KMS-11 (cell line): ENCODE data around the gene SNX33.

Experiments
- H2AFZ ChIP-seq: fragments of 200-600 bp; sonication (generic); 2 replicates; pipeline ENCODE4 v1.6.1; 2016; ENCODE audit warnings: antibody characterized with exemption, mixed run types, low read depth
- H3K27ac ChIP-seq: fragments of 200-600 bp; sonication (generic); 2 replicates; pipeline ENCODE4 v1.6.1; 2016; ENCODE audit warnings: mild to moderate bottlenecking, mixed run types
- H3K27me3 ChIP-seq: fragments of 200-600 bp; sonication (generic); 2 replicates; pipeline ENCODE4 v1.6.1; 2017; ENCODE audit warnings: mild to moderate bottlenecking, low read depth, mixed run types, moderate library complexity; ENCODE audit not compliant: insufficient read depth
- H3K36me3 ChIP-seq: fragments of 200-600 bp; sonication (generic); 2 replicates; pipeline ENCODE4 v1.6.1; 2017; ENCODE audit warnings: mild to moderate bottlenecking, mixed run types; ENCODE audit not compliant: insufficient read depth
- H3K4me1 ChIP-seq: fragments of 200-600 bp; sonication (generic); 2 replicates; pipeline ENCODE4 v1.6.1; 2016; ENCODE audit warnings: mild to moderate bottlenecking, low read depth, mixed run types; ENCODE audit not compliant: poor library complexity, severe bottlenecking
- H3K4me2 ChIP-seq: fragments of 200-600 bp; sonication (generic); 2 replicates; pipeline ENCODE4 v1.7.0; 2016; ENCODE audit warnings: mild to moderate bottlenecking, mixed run types
- H3K4me3 ChIP-seq: fragments of 200-600 bp; sonication (generic); IDR thresholded peaks from 2 replicates; pipeline ENCODE4 v1.6.1; 2017; ENCODE audit warnings: low read depth, low read length, mixed read lengths; ENCODE audit not compliant: insufficient read depth
- H3K79me2 ChIP-seq: fragments of 200-600 bp; sonication (generic); 2 replicates; pipeline ENCODE4 v1.6.1; 2016; ENCODE audit warnings: low read depth, mixed run types; ENCODE audit not compliant: insufficient read depth
- H3K9ac ChIP-seq: fragments of 200-600 bp; sonication (generic); 2 replicates; pipeline ENCODE4 v1.6.1; 2016; ENCODE audit warnings: mild to moderate bottlenecking, mixed run types
- H4K20me1 ChIP-seq: fragments of 200-600 bp; sonication (generic); 2 replicates; pipeline ENCODE4 v1.6.1; 2016; ENCODE audit warnings: mild to moderate bottlenecking, mixed run types; ENCODE audit not compliant: insufficient read depth
- TF ChIP-seq, protein P1 (sequence below): fragments of 200-600 bp; sonication (generic); conservative IDR thresholded peaks from 2 replicates; pipeline ENCODE4 v1.6.1; 2017; ENCODE audit warnings: low read depth, mild to moderate bottlenecking, antibody characterized with exemption, low read length, moderate library complexity, mixed read lengths

SNX33 gene

DNA sequence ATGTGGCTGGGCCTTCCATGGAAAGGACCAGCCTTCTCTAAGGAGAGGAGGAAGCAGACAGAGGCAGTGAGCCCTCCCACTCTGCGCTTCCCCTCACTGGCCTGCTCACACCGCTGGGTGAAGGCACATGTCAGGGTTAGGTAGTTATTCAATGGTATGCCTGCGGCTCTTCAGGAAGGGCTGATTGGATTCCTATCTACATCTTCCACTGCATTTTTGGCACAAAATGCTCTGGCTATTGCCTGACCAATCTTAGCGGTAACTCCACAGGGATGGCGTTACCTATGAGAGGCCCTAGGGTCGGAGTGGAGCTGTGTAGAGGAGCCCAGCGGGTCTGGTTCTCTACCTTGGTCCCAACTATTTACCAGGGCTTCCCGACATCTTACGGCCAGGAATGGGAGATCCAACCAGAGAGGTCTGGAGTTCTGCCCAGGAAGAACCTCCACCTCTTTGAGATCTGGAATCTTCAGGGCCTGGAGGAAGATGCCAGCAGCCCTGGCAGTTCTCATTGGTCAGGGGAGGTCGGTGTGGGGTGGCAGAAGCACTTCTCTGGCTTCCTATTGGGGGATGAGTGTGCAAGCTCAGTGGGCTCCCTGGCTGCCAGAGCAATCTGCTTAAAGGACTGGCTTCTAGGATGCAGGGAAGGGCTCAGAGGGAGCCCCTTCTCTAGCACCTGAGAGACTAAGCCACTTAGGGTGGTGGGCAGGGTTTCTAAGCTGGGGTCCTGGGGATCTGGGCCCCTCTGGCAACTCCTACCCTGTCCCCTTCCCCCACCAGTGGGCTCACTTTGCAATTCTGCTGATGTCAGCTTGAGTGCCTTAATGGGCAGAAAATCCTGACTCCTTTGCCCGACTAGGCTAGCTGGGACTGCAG lies 24.3 kb downstream of the SNX33 start:
- Histone ChIP-seq H3K4me1 (no peaks in the 10 kb centered on the region), H3K4me2 (no peak overlapping the region), H3K4me3 (no peak overlapping the region), H3K9ac (no peak overlapping the region), H3K27ac (no peak overlapping the region), H4K20me1 (no peaks in the 10 kb centered on the region), H2AFZ (no peak overlapping the region), H3K79me2 (no peaks in the 10 kb centered on the region), H3K27me3 (no peaks in the 10 kb centered on the region), H3K36me3 (no peaks in the 10 kb centered on the region)
- TF ChIP-seq, protein P1, sequence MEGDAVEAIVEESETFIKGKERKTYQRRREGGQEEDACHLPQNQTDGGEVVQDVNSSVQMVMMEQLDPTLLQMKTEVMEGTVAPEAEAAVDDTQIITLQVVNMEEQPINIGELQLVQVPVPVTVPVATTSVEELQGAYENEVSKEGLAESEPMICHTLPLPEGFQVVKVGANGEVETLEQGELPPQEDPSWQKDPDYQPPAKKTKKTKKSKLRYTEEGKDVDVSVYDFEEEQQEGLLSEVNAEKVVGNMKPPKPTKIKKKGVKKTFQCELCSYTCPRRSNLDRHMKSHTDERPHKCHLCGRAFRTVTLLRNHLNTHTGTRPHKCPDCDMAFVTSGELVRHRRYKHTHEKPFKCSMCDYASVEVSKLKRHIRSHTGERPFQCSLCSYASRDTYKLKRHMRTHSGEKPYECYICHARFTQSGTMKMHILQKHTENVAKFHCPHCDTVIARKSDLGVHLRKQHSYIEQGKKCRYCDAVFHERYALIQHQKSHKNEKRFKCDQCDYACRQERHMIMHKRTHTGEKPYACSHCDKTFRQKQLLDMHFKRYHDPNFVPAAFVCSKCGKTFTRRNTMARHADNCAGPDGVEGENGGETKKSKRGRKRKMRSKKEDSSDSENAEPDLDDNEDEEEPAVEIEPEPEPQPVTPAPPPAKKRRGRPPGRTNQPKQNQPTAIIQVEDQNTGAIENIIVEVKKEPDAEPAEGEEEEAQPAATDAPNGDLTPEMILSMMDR, result no peak

DNA sequence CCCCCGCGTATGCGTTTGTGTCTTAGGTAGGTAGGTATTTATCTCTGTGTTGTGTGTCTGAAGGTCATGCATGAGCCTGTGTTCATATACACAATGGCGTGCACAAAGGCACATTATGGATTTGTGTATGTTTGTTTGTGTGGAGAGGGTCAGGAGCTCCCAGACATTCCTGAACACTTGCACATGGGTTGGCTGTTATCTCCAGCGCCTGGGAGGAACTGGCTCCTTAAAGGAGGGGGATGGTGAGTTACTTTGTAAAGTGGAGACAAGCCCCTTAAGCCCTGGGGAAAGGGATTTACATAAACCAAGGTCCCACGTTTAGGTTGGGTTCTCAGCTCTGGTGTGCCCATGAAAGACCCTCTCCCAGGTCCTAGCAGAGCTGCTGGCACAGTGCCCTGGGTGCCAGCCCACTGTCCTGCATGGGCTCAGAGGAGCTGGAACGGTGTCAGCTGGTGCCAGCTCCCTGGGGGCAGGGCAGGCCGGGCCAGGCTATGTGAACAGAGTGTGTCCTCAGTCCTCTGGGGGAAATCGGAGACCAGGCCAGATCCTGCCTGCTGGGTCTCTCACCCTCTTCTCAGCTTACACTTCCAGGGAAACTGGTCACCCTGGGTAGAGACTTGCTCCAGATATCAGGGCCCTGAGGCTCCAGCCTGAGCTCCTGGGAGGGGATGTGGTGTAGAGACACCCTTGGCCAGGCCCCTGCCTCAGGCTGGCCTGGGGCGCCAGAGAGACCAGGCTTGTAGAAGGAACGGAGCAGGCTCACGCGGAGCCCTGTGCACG lies 25.1 kb downstream of the SNX33 start:
- no peak overlapping the region for H3K4me2 ChIP-seq

DNA sequence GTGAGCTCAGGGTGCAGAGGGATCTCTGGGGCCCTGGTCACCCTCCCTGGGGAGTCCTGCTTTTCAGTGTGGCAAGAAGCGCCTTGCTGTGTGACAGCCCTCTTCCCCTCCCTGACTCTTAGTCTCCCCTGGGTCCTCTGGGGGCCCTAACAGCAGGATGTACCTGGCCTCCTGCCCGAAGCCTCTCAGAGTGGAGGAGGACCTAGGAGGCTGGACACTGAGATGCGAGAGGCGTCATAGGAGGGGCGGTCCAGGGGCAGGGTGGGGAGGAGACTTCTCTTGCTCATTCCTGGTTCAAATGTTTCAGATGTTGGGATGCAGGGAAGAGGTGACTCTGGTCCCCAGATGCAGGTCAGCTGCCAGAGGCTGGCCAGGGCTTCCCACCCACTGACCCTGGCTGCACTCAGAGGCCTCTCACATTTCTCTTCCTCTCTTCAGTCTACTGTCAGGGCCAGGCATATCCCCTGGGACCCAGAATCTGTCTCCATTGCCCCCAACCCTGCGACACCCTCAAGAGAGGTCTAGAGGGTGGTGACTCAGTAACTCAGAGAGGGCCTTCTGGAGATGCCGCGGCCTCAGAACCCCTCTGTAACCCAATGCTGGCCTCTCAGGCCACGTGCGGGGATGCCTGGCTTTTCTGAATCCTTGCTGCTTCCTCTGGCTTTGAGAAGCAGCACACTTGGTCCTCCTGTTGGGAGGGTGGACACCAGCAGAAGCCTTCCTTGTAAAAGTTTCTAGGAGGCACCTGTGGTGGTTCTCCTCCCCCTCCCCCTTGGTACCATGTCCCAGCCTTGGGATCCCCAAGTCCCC lies 25.9 kb downstream of the SNX33 start:
- Histone ChIP-seq H3K27me3 (no peaks in the 10 kb centered on the region; the same call in 1 of the 2 replicates), H3K9ac (no peak overlapping the region), H3K36me3 (no peaks in the 10 kb centered on the region), H2AFZ (no peak overlapping the region), H3K27ac (no peak overlapping the region), H4K20me1 (no peaks in the 10 kb centered on the region), H3K4me3 (no peak overlapping the region), H3K4me2 (no peak overlapping the region), H3K4me1 (no peaks in the 10 kb centered on the region), H3K79me2 (no peaks in the 10 kb centered on the region)
- TF ChIP-seq, protein P1, result no peak

More for the DNA sequence above, 25.1 kb downstream of the SNX33 start:
- H4K20me1 ChIP-seq, result no peaks in the 10 kb centered on the region
- H3K4me3 ChIP-seq, result no peak overlapping the region
- TF ChIP-seq, protein P1, result no peak
- no peaks in the 10 kb centered on the region for H3K79me2 ChIP-seq
- no peak overlapping the region for H3K27ac ChIP-seq
- no peak overlapping the region for H2AFZ ChIP-seq
- H3K36me3 ChIP-seq, result no peaks in the 10 kb centered on the region
- no peak overlapping the region for H3K9ac ChIP-seq
- H3K27me3 ChIP-seq, result no peaks in the 10 kb centered on the region; the same call in 1 of the 2 replicates
- H3K4me1 ChIP-seq, result no peaks in the 10 kb centered on the region

DNA sequence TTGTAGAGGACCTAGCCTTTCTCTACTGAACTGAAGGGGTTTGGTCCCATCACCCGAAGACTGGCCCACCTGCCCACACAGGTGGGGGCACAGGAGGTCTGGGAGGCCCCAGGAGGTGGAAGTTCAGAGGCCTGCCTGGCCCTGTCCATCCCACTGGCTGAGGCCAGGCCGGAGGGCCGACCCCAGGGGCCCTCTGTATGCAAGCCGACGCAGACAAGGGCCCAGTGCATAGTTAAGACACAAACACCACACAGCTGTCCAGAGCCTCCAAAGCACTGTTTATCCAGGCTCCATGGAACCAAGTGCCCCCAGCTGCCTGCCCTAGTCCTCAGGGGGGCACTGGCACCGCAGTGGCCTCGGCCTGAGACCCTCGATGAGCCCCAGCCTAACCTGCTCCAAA lies 26.7 kb downstream of the SNX33 start:
- H4K20me1 ChIP-seq, result no peaks in the 10 kb centered on the region
- no peak overlapping the region for H2AFZ ChIP-seq
- no peak overlapping the region for H3K4me3 ChIP-seq
- TF ChIP-seq, protein P1, result no peak
- no peak overlapping the region for H3K27ac ChIP-seq
- H3K4me2 ChIP-seq, result no peak overlapping the region
- no peaks in the 10 kb centered on the region for H3K4me1 ChIP-seq
- no peaks in the 10 kb centered on the region; the same call in 1 of the 2 replicates for H3K27me3 ChIP-seq
- no peaks in the 10 kb centered on the region for H3K36me3 ChIP-seq
- H3K9ac ChIP-seq, result no peak overlapping the region
- no peaks in the 10 kb centered on the region for H3K79me2 ChIP-seq
